Measurements from ENCODE around the gene SVOP.

The SVOP gene

GRCh38 chr12:109047081-109047805 is 26.4 kb upstream of the SVOP start:
- no peak overlapping the region for H2BK5ac ChIP-seq (ENCODE audit: low read length)
- no peak overlapping the region for H4K91ac ChIP-seq (ENCODE audit: low read depth, low read length, poor library complexity)
- H3K4me2 ChIP-seq (ENCODE audit: insufficient read depth, low read length, poor library complexity, severe bottlenecking) = no peak overlapping the region
- no peak overlapping the region for H3K18ac ChIP-seq (ENCODE audit: low read length)
- DNase-seq (ENCODE audit: low spot score) = no peak
- H3K36me3 ChIP-seq (replicated peaks in 1 of 2; ENCODE audit: control insufficient read depth in 2 of 2, insufficient read depth in 2 of 2, low read length in 2 of 2) = no peaks in the 10 kb centered on the region
- no peak overlapping the region for H2AK5ac ChIP-seq (ENCODE audit: low read depth, low read length)
- no peaks in the 10 kb centered on the region for H3K79me1 ChIP-seq (ENCODE audit: low read depth, low read length)
- H2BK120ac ChIP-seq (ENCODE audit: low read depth, low read length) = no peak overlapping the region
- H3K4me1 ChIP-seq (ENCODE audit: control insufficient read depth in 2 of 2, insufficient read depth in 1 of 2, low read depth in 1 of 2, low read length in 2 of 2) = peaks cover 0 to 4% of the 10 kb centered on the region in 2 donors
- H3K9ac ChIP-seq (ENCODE audit: low read depth, low read length, poor library complexity) = no peak overlapping the region
- no peak overlapping the region for H4K8ac ChIP-seq (ENCODE audit: low read depth, low read length)
- no peak overlapping the region for H2BK12ac ChIP-seq (ENCODE audit: low read length)
- H3K4me3 ChIP-seq (ENCODE audit: low read length in 2 of 2) = no peak overlapping the region
- H3K23ac ChIP-seq (ENCODE audit: low read depth, low read length, poor library complexity) = no peak overlapping the region
- no peak overlapping the region for H3K14ac ChIP-seq (ENCODE audit: low read length)
- WGBS, 2 donors (ENCODE audit: extremely low coverage in 2 of 2, insufficient read length in 2 of 2, insufficient replicate concordance in 1 of 2) = no CpG with 5 or more reads among the region's 8 CpGs
- no peak overlapping the region for H3K4ac ChIP-seq (ENCODE audit: low read length)
- H2BK15ac ChIP-seq (ENCODE audit: low read length) = no peak overlapping the region
- H3K27ac ChIP-seq (replicated peaks; ENCODE audit: low read length) = no peak overlapping the region
- peaks cover 0 to 2% (median 0%) of the 10 kb centered on the region in 3 experiments for H3K27me3 ChIP-seq (ENCODE audit: control insufficient read depth in 3 of 3, insufficient read depth in 3 of 3, low read depth in 1 of 3, low read length in 3 of 3)
- H2AFZ ChIP-seq (ENCODE audit: low read length) = no peak overlapping the region
- no peaks in the 10 kb centered on the region for H3K9me3 ChIP-seq (replicated peaks in 1 of 2; ENCODE audit: control insufficient read depth in 2 of 2, insufficient read depth in 1 of 2, low read depth in 1 of 2, low read length in 2 of 2)

GRCh38 chr12:109044241-109044640 is 23.4 kb upstream of the SVOP start:
- Histone ChIP-seq H3K36me3 (replicated peaks in 1 of 2; ENCODE audit: control insufficient read depth in 2 of 2, insufficient read depth in 2 of 2, low read length in 2 of 2) (no peaks in the 10 kb centered on the region), H3K79me1 (ENCODE audit: low read depth, low read length) (no peaks in the 10 kb centered on the region), H2BK12ac (ENCODE audit: low read length) (no peak overlapping the region), H3K4ac (ENCODE audit: low read length) (no peak overlapping the region), H2AK5ac (ENCODE audit: low read depth, low read length) (no peak overlapping the region), H2AFZ (ENCODE audit: low read length) (no peak overlapping the region), H3K14ac (ENCODE audit: low read length) (no peak overlapping the region), H4K8ac (ENCODE audit: low read depth, low read length) (no peak overlapping the region), H3K23ac (ENCODE audit: low read depth, low read length, poor library complexity) (no peak overlapping the region), H3K4me1 (ENCODE audit: control insufficient read depth in 2 of 2, insufficient read depth in 1 of 2, low read depth in 1 of 2, low read length in 2 of 2) (no peaks in the 10 kb centered on the region), H2BK15ac (ENCODE audit: low read length) (no peak overlapping the region), H3K9ac (ENCODE audit: low read depth, low read length, poor library complexity) (no peak overlapping the region), H2BK5ac (ENCODE audit: low read length) (no peak overlapping the region), H3K9me3 (replicated peaks in 1 of 2; ENCODE audit: control insufficient read depth in 2 of 2, insufficient read depth in 1 of 2, low read depth in 1 of 2, low read length in 2 of 2) (peaks cover 0 to 3% of the 10 kb centered on the region in 2 donors), H2BK120ac (ENCODE audit: low read depth, low read length) (no peak overlapping the region), H3K27me3 (ENCODE audit: control insufficient read depth in 3 of 3, insufficient read depth in 3 of 3, low read depth in 1 of 3, low read length in 3 of 3) (peaks cover 0 to 2% (median 0%) of the 10 kb centered on the region in 3 experiments), H3K4me2 (ENCODE audit: insufficient read depth, low read length, poor library complexity, severe bottlenecking) (no peak overlapping the region), H4K91ac (ENCODE audit: low read depth, low read length, poor library complexity) (no peak overlapping the region), H3K18ac (ENCODE audit: low read length) (no peak overlapping the region), H3K4me3 (ENCODE audit: low read length in 2 of 2) (no peak overlapping the region), H3K27ac (replicated peaks; ENCODE audit: low read length) (no peak overlapping the region)
- no CpG with 5 or more reads among the region's 5 CpGs for WGBS, 2 donors (ENCODE audit: extremely low coverage in 2 of 2, insufficient read length in 2 of 2, insufficient replicate concordance in 1 of 2)
- no peak for DNase-seq (ENCODE audit: low spot score)

DNA sequence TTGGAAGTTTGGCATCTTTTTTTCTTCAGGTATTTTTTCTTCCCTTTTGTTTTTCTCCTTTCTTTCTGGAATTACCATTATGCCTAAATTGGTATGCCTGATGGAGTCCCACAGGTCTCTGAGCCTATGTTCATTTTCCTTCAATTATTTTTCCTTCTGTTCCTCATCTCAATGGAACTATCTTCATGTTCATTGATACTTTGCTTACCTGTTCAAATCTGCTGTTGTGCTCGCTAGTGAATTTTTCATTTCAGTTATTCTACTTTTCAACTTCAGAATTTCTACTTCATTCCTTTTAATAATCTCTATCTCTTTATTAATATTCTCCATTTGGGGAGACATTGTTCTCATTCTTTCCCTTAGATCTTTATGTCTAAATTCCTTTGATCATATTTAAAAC is 16.1 kb upstream of the SVOP start:
- no peak for DNase-seq (ENCODE audit: low spot score)
- H3K27ac ChIP-seq (replicated peaks; ENCODE audit: low read length) = no peak overlapping the region
- H3K4ac ChIP-seq (ENCODE audit: low read length) = no peak overlapping the region
- H4K91ac ChIP-seq (ENCODE audit: low read depth, low read length, poor library complexity) = no peak overlapping the region
- peaks cover 0 to 6% of the 10 kb centered on the region in 2 donors for H3K9me3 ChIP-seq (replicated peaks in 1 of 2; ENCODE audit: control insufficient read depth in 2 of 2, insufficient read depth in 1 of 2, low read depth in 1 of 2, low read length in 2 of 2)
- no peak overlapping the region for H3K23ac ChIP-seq (ENCODE audit: low read depth, low read length, poor library complexity)
- H3K36me3 ChIP-seq (replicated peaks in 1 of 2; ENCODE audit: control insufficient read depth in 2 of 2, insufficient read depth in 2 of 2, low read length in 2 of 2) = no peaks in the 10 kb centered on the region
- H3K79me1 ChIP-seq (ENCODE audit: low read depth, low read length) = no peaks in the 10 kb centered on the region
- H2AK5ac ChIP-seq (ENCODE audit: low read depth, low read length) = no peak overlapping the region
- no peak overlapping the region for H2BK5ac ChIP-seq (ENCODE audit: low read length)
- H2BK120ac ChIP-seq (ENCODE audit: low read depth, low read length) = no peak overlapping the region
- no peak overlapping the region for H2AFZ ChIP-seq (ENCODE audit: low read length)
- no peak overlapping the region for H3K9ac ChIP-seq (ENCODE audit: low read depth, low read length, poor library complexity)
- H4K8ac ChIP-seq (ENCODE audit: low read depth, low read length) = no peak overlapping the region
- H3K4me3 ChIP-seq (ENCODE audit: low read length in 2 of 2) = no peak overlapping the region
- no peak overlapping the region for H3K18ac ChIP-seq (ENCODE audit: low read length)
- no peak overlapping the region for H2BK12ac ChIP-seq (ENCODE audit: low read length)
- no peak overlapping the region for H3K4me2 ChIP-seq (ENCODE audit: insufficient read depth, low read length, poor library complexity, severe bottlenecking)
- H3K27me3 ChIP-seq (ENCODE audit: control insufficient read depth in 3 of 3, insufficient read depth in 3 of 3, low read depth in 1 of 3, low read length in 3 of 3) = peaks cover 0 to 2% (median 0%) of the 10 kb centered on the region in 3 experiments
- H2BK15ac ChIP-seq (ENCODE audit: low read length) = no peak overlapping the region
- no CpG with 5 or more reads among the region's 1 CpG for WGBS, 2 donors (ENCODE audit: extremely low coverage in 2 of 2, insufficient read length in 2 of 2, insufficient replicate concordance in 1 of 2)
- H3K14ac ChIP-seq (ENCODE audit: low read length) = no peak overlapping the region
- H3K4me1 ChIP-seq (ENCODE audit: control insufficient read depth in 2 of 2, insufficient read depth in 1 of 2, low read depth in 1 of 2, low read length in 2 of 2) = no peaks in the 10 kb centered on the region

DNA sequence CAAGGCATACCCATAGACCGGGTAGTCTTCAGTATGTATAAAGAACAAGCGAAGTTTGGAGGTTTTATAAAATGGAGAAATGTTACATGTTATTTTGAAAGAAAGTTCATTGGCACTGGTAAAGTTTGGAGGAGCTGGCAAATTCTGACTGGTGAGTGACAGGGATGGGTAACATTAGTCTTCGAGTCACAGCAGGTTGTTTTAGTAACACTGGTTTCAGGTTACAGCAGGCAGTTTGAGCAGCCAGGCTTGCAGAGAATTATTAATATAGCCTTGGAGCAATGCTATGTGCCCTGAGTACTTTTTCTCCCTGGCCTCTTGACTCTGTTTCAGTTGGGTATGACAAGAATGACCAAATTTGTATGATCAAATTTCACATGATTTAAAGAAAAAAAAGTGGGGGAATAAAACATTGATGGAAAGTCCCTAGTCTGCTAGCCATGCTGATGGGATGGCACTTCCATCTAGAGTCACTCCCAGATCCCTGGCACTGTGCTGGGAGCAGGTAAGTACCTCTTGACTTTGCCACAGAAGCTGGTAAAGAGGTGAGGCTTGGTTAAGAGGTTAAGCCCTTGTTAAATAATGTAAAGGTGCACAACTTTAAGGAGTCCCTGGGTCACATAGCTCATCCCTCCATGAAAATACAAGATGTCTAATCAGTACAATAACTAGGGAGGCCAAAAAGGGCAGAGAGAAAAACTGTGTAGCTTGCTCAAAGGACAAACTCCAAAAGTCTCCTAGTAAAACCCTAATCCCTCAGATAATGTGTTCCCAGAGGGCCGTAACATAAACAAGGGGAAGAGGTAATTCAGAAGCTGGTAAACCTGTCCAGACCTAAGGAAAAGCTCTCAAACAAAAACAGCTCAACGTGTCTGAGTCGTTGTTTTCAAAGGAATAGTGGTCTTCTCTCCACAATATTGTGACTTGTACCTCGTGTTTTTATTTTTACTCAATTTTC is 12.7 kb upstream of the SVOP start:
- Histone ChIP-seq H2AFZ (ENCODE audit: low read length) (no peak overlapping the region), H3K27ac (replicated peaks; ENCODE audit: low read length) (no peak overlapping the region), H3K23ac (ENCODE audit: low read depth, low read length, poor library complexity) (no peak overlapping the region), H3K9me3 (replicated peaks in 1 of 2; ENCODE audit: control insufficient read depth in 2 of 2, insufficient read depth in 1 of 2, low read depth in 1 of 2, low read length in 2 of 2) (peaks cover 0 to 3% of the 10 kb centered on the region in 2 donors), H3K18ac (ENCODE audit: low read length) (no peak overlapping the region), H4K8ac (ENCODE audit: low read depth, low read length) (no peak overlapping the region), H2BK120ac (ENCODE audit: low read depth, low read length) (no peak overlapping the region), H3K79me1 (ENCODE audit: low read depth, low read length) (no peaks in the 10 kb centered on the region), H2AK5ac (ENCODE audit: low read depth, low read length) (no peak overlapping the region), H3K36me3 (replicated peaks in 1 of 2; ENCODE audit: control insufficient read depth in 2 of 2, insufficient read depth in 2 of 2, low read length in 2 of 2) (no peaks in the 10 kb centered on the region), H2BK5ac (ENCODE audit: low read length) (no peak overlapping the region), H4K91ac (ENCODE audit: low read depth, low read length, poor library complexity) (no peak overlapping the region), H3K4me3 (ENCODE audit: low read length in 2 of 2) (no peak overlapping the region), H3K4me2 (ENCODE audit: insufficient read depth, low read length, poor library complexity, severe bottlenecking) (no peak overlapping the region), H3K14ac (ENCODE audit: low read length) (no peak overlapping the region), H2BK12ac (ENCODE audit: low read length) (no peak overlapping the region), H3K9ac (ENCODE audit: low read depth, low read length, poor library complexity) (no peak overlapping the region), H3K27me3 (ENCODE audit: control insufficient read depth in 3 of 3, insufficient read depth in 3 of 3, low read depth in 1 of 3, low read length in 3 of 3) (peaks cover 0 to 2% (median 0%) of the 10 kb centered on the region in 3 experiments), H3K4me1 (ENCODE audit: control insufficient read depth in 2 of 2, insufficient read depth in 1 of 2, low read depth in 1 of 2, low read length in 2 of 2) (no peaks in the 10 kb centered on the region), H3K4ac (ENCODE audit: low read length) (no peak overlapping the region), H2BK15ac (ENCODE audit: low read length) (no peak overlapping the region)
- DNase-seq (ENCODE audit: low spot score) = no peak
- WGBS, 2 donors (ENCODE audit: extremely low coverage in 2 of 2, insufficient read length in 2 of 2, insufficient replicate concordance in 1 of 2) = 100% methylated on average over 1 of the region's 7 CpGs; no CpG with 5 or more reads in 1 of the 2 donors

Data from neuronal stem cell (in vitro differentiated cells).